GM12892 (cell line): ENCODE results near the gene NANOS3.

Experiments used
- DNase-seq: peaks from one replicate; pipeline ENCODE4 v3.0.0; 2011; ENCODE audit not compliant: insufficient read length
- FAIRE-seq: peaks from 2 replicates; lab custom pipeline; 2011; peaks lifted over from hg19 to GRCh38; lab: Jason Lieb, UNC
- POLR2A ChIP-seq: IDR thresholded peaks from 2 replicates; pipeline ENCODE4 v1.6.1; 2011; ENCODE audit warnings: low read depth, low read length, control low read depth
- POLR2AphosphoS5 ChIP-seq: IDR thresholded peaks from 2 replicates; pipeline ENCODE4 v1.6.1; 2011; ENCODE audit warnings: low read depth, low read length, control low read depth
- TAF1 ChIP-seq: IDR thresholded peaks from 2 replicates; pipeline ENCODE4 v1.6.1; 2011; ENCODE audit warnings: low read depth, mild to moderate bottlenecking, control low read depth, low read length, borderline replicate concordance

Gene NANOS3

DNA sequence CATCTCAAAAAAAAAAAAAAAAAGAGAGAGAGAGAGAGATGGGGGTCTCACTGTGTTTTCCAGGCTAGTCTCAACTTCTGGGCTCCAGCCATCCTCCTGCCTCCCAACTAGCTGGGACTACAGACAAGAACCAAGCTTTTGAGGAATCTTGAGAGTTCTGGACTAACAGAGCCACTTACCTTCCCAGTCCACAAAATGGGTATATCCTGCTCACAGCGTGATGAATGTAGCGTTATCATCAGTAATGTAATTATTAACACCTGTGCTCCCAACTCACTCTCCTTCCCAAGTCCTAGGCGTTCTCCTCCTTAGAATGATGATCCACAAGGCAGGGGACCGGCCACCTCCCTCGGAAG lies 4.6 kb upstream of the NANOS3 start:
- DNase-seq (no peak), FAIRE-seq (no peak)
- TF ChIP-seq POLR2A (no peak), POLR2AphosphoS5 (no peak), TAF1 (no peak)

DNA sequence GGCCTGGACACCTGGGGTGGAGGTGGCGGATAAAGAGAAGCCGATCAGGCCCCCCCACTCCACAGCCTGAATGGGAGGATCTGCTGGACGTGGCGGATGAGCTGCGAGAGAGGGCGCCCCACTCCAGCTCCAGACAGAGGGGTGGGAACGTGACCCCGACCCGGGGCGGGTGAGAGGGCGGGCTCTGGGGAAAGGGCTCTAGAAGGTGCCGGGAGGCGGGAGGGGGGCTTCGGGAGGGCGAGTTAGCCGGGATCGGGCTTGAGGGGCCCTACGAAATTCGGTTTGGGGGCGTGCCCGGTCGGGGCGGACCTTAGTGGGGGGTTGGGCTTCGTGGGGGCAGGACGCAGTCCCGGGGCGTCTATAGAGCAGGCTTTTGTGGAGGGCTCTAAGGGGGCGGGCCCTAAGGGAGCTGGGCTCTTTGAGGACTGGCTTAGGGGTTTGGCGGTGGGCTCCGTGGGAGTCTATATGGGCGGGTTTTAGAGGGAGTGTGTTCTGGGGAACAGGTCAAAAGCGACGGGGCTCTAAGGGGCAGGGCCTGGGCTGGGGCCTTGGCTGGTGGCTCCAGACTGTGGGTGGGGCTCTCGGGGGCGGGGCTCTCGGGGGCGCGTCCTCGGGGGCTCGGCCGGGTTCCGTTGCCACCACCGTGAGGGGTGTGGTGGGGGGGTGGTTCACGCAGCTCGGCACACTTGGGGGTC lies 4.1 kb upstream of the NANOS3 start:
- DNase-seq: no peak
- no peak for FAIRE-seq
- TF ChIP-seq POLR2A (no peak), POLR2AphosphoS5 (no peak), TAF1 (no peak)

DNA sequence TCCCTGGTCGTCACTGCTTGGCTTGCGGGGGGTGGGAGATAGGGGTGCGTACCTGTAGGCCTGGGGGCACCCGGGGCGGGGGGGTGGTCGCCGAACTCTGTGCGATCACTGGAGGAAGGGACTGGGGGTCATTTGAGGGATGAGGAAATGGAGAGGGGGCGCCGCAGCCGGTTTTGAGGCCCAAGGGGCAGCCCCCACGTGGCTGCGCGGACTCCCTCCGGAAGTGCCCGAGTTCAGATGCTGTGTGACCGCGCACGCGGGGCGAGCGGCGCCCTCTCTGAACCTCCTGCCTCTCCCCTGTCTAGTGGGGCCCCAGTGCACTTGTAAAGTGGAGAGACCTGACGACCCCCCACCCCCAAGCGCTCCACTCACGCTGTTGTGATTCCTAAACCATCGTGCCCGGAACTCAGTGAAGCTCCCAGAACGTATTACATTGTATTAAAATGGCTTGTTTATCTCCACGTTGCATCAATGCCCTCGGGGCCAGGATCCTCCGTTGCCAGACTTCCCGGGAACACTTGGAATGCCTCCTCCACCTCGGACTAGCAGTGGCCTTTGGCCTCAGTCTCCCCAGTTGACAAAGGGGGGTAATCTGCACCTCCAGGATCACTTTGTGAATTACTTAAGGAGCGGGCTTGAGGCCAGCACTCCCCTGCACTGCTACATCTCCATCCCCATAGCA lies 3.0 kb upstream of the NANOS3 start:
- DNase-seq (peak; percentile 13), FAIRE-seq (no peak)
- TF ChIP-seq TAF1 (no peak), POLR2A (no peak), POLR2AphosphoS5 (no peak)

GRCh38 chr19:13875824-13876223 lies 1.1 kb upstream of the NANOS3 start:
- no peak for FAIRE-seq
- no peak for TF ChIP-seq POLR2AphosphoS5
- no peak for TF ChIP-seq POLR2A
- no peak for TF ChIP-seq TAF1
- no peak for DNase-seq

- TF ChIP-seq TAF1 (no peak), POLR2AphosphoS5 (no peak), POLR2A (no peak)
- FAIRE-seq: no peak
- DNase-seq: no peak
Measured at GRCh38 chr19:13877303-13877702, 369 bp downstream of the NANOS3 start.

DNA sequence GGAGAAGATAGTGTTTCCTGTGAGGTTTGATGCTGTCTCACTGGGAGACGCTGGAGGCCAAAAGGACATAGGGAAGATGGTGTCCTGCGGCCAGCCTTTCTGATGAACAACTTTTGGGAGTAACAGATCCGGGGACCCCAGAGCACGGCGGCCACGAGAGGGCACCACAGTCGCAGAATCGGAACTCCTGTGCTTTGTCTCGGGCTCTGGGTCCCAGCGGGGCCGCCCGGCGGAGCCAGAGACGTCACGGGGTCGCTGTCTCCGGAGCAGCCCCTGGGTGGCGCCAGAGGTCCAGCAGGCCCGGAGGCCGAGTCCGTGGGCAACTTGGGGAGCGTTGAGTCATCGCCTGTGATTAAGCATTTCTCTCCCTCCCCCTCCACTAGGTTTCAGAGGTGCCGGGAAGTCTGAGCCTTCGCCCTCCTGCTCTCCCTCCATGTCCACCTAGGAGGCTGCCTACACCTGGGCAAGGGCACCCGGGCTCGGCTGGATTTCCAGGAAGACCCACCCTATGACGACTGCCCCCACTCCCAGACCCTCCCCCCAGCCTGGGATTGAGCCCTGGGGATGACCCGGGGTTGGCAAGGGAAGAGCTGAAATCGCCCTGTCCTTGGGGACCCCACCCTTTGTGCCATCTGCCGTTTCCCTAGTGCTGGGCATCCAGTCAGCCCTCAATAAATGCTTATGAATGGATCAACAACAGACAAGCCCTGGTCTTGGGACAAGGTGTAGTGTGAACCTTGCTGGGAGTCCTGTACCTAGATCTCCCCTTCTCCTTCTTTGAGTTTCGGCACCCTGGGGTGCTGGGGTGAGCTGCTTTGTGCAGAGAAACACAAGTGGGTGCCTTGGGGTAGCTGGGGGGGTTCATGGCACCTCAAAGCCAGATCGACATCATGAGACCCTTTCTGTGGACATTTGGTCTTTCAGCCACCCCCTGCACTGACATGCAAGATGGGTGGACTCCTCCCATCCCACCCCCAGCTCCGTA lies 3.4 kb downstream of the NANOS3 start:
- TF ChIP-seq POLR2A (no peak), POLR2AphosphoS5 (no peak), TAF1 (no peak)
- FAIRE-seq (peak; percentile 99), DNase-seq (peak; percentile 98)

- DNase-seq (no peak), FAIRE-seq (peak; percentile 17)
- TF ChIP-seq POLR2A: no peak
- TF ChIP-seq TAF1: no peak
- TF ChIP-seq POLR2AphosphoS5: no peak
Measured at GRCh38 chr19:13881251-13881691, 4.3 kb downstream of the NANOS3 start.

DNA sequence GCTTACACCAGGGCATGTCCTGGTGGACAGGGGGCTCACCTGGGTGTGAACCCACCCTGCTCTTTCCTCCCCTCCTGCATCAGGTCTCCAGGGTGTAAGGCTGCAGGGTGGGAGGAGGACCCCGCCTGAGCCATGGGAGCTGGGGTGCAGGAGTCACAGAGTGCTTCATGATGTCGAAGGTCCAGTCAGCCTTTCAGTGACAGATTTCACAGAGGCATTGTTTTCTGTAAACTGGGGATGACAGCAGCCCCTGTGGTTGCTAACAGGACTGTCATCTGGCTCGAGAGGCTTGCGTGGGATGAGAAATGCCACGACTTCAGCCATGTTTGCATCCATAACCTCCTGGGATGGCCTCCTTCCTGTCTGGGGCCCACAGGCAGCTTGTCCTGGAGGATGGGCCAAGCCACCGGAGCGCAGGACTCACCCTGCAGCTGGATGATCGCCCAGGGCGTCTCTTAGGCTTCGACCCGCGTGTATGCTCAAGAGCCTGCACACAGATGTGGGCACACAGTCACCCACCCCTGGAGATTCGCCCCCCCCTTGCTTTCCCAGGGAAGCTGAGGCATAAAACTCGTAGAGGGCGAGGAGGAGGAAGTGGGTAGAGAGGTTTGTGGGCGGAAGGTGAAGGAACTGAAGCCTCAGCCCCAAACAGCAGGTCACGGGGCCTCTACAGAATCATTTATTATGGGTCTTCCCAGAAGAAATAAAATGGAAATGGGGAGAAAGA lies 4.9 kb downstream of the NANOS3 start:
- TF ChIP-seq POLR2A (no peak), TAF1 (no peak), POLR2AphosphoS5 (no peak)
- no peak for DNase-seq
- FAIRE-seq: peak; percentile 80

DNA sequence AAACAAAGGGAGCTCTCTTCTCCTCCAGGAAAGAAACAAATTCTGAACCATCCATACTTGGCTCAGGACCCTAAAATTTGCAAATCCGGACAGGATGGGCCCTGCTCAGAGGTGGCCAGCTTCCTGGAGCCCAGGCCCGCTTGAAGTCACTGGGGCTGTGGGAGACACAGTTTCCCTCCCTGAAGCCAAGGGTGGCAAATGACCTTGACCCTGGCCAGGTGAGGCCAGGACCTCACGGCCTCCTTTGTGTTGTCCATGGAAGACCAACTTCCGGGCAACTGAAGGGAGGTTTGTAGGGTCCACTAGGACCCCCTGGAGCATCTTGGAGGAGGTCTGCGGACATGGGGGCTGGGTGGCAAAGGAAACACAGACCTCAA lies 5.5 kb downstream of the NANOS3 start:
- TF ChIP-seq TAF1 (no peak), POLR2AphosphoS5 (no peak), POLR2A (no peak)
- no peak for FAIRE-seq
- no peak for DNase-seq

DNA sequence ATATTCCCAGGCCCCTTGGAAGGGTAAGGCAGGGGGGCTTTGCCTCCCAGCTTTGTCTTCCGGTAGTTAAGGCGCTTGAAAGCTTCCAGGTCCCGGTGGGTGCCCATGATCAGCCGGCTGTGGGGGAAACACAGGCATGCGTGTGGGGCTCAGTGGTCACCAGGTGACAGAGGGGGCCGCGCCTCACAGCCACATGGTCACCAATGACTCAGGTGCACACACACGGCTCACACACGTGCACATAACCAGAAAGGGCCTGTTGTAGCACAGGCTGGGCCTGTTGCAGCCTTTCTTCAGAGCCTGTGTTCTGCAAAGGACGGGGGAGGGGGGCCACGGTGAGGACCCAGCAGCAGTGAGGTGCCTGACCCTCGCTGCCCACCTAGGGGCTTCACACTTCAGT lies 5.9 kb downstream of the NANOS3 start:
- TF ChIP-seq POLR2A (no peak), POLR2AphosphoS5 (no peak), TAF1 (no peak)
- FAIRE-seq: no peak
- no peak for DNase-seq
